GM21515 (cell line): ENCODE data around the gene PRSS38.

ENCODE experiments used
- ATAC-seq: cut with Tn5 transposase; IDR thresholded peaks from one replicate; pipeline ENCODE4 v1.9.1; 2021; ENCODE audit not compliant: unreplicated experiment

PRSS38 gene

GRCh38 chr1:227778401-227778947 lies 37.0 kb upstream of the PRSS38 start:
- ATAC-seq: no peak

- no peak for ATAC-seq
These were observed 36.4 kb upstream of the PRSS38 start for GRCh38 chr1:227779021-227779441.

- ATAC-seq: no peak
These were observed 35.8 kb upstream of the PRSS38 start for GRCh38 chr1:227779685-227780084.

GRCh38 chr1:227780101-227781044 lies 35.1 kb upstream of the PRSS38 start:
- no peak for ATAC-seq

GRCh38 chr1:227781314-227781930 lies 34.1 kb upstream of the PRSS38 start:
- ATAC-seq: no peak

GRCh38 chr1:227782226-227782625 lies 33.2 kb upstream of the PRSS38 start:
- ATAC-seq: no peak

GRCh38 chr1:227785094-227785804 lies 30.2 kb upstream of the PRSS38 start:
- ATAC-seq: no peak

- no peak for ATAC-seq
These were observed 29.4 kb upstream of the PRSS38 start for GRCh38 chr1:227785805-227786671.

GRCh38 chr1:227786673-227787512 lies 28.6 kb upstream of the PRSS38 start:
- no peak for ATAC-seq

GRCh38 chr1:227787513-227788270 lies 27.8 kb upstream of the PRSS38 start:
- peak; percentile 93 for ATAC-seq

GRCh38 chr1:227788271-227789083 lies 27.0 kb upstream of the PRSS38 start:
- ATAC-seq: peak; percentile 71

GRCh38 chr1:227789084-227790033 lies 26.1 kb upstream of the PRSS38 start:
- ATAC-seq: no peak

- ATAC-seq: no peak
These were observed 25.5 kb upstream of the PRSS38 start for GRCh38 chr1:227790034-227790400.

GRCh38 chr1:227790868-227791267 lies 24.6 kb upstream of the PRSS38 start:
- no peak for ATAC-seq

GRCh38 chr1:227791425-227792143 lies 23.9 kb upstream of the PRSS38 start:
- ATAC-seq: no peak
